HepG2 (cell line): ENCODE data around the gene MYO7B. TPM values are rescaled to one million over a fixed set of nuclear protein-coding genes. Genes with fewer than 3 reads are reported as not detected.

ENCODE experiments used
- ATAC-seq: fragments of 200-7000 bp; cut with Tn5 transposase; 3 replicates; pipeline ENCODE4 v1.9.1; 2020; ENCODE audit warnings: mild to moderate bottlenecking, moderate library complexity
- BruUV-seq: library from RNA; stranded (reverse); fragments of 400-500 nt; replicated peaks from 2 replicates; lab custom pipeline; 2021; lab: Mats Ljungman, UMichigan
- CTCF ChIA-PET: fragments of 300-600 bp; formaldehyde crosslinking; extraction: SDS; loops from one replicate; lab custom pipeline; 2021; ENCODE audit warnings: low total read pairs, inconsistent platforms, low intra/inter-chr PET ratio; lab: Yijun Ruan, JAX
- POLR2A ChIA-PET: fragments of 350-600 bp; sonication (Branson Sonifier 250); formaldehyde crosslinking; loops from one replicate; lab custom pipeline; 2020; ENCODE audit warnings: antibody characterized with exemption, inconsistent platforms; lab: Yijun Ruan, JAX
- DNase-seq: peaks from one replicate; pipeline ENCODE4 v3.0.0-alpha.2; 2015; ENCODE audit warnings: low spot score
- FAIRE-seq: peaks from 3 replicates; lab custom pipeline; 2011; peaks lifted over from hg19 to GRCh38; lab: Jason Lieb, UNC
- H2AFZ ChIP-seq: one replicate; pipeline ENCODE4 v1.6.1; 2011; ENCODE audit warnings: low read length, inconsistent platforms
- H3K27ac ChIP-seq: fragments of 300-600 bp; 3 replicates; pipeline ENCODE4 v1.8.0; 2011; ENCODE audit warnings: mixed run types, mild to moderate bottlenecking, mixed read lengths, low read length, inconsistent platforms; ENCODE audit not compliant: insufficient read depth; ENCODE audit errors: extremely low read length
- H3K27me3 ChIP-seq, 2 experiments: fragments of 200-600 bp in 1 of 2; 2 replicates in 1 of 2; 3 replicates in 1 of 2; pipeline versions ENCODE4 v1.6.0 to v1.8.0; 2011; ENCODE audit warnings: low read length in 2 of 2, mild to moderate bottlenecking in 2 of 2, moderate library complexity in 2 of 2, inconsistent platforms in 1 of 2; ENCODE audit not compliant: insufficient read depth in 2 of 2, control insufficient read depth in 1 of 2
- H3K36me3 ChIP-seq, 2 experiments: fragments of 200-600 bp in 1 of 2; replicated peaks in 1 of 2; 2 replicates in 1 of 2; 3 replicates in 1 of 2; pipeline versions ENCODE4 v1.5.1 to v1.8.0; 2011; ENCODE audit warnings: low read length in 2 of 2, inconsistent platforms in 1 of 2; ENCODE audit not compliant: insufficient read depth in 2 of 2, control insufficient read depth in 1 of 2
- H3K4me1 ChIP-seq: 2 replicates; pipeline ENCODE4 v1.5.1; 2012; ENCODE audit warnings: low read length, inconsistent platforms; ENCODE audit not compliant: insufficient read depth
- H3K4me2 ChIP-seq: 2 replicates; pipeline ENCODE4 v1.6.0; 2011; ENCODE audit warnings: low read depth, low read length, inconsistent platforms
- H3K4me3 ChIP-seq, 3 experiments: fragments of 200-600 bp in 1 of 3; sonication (generic), shearing (Covaris generic) in 1 of 3; replicated peaks in 1 of 3; 2 replicates each; pipeline ENCODE4 v1.5.1; 2011 to 2016; ENCODE audit warnings: low read length in 3 of 3, inconsistent platforms in 2 of 3, low read depth in 2 of 3, mild to moderate bottlenecking in 2 of 3, control low read depth in 1 of 3, mixed read lengths in 1 of 3; ENCODE audit not compliant: insufficient read depth in 1 of 3
- H3K79me2 ChIP-seq: one replicate; pipeline ENCODE4 v1.6.1; 2011; ENCODE audit warnings: low read length, inconsistent platforms; ENCODE audit not compliant: insufficient read depth
- H3K9ac ChIP-seq: 2 replicates; pipeline ENCODE4 v1.6.0; 2011; ENCODE audit warnings: mild to moderate bottlenecking, low read depth, low read length, inconsistent platforms; ENCODE audit not compliant: insufficient read depth
- H3K9me3 ChIP-seq: 2 replicates; pipeline ENCODE4 v1.5.1; 2012; ENCODE audit warnings: mild to moderate bottlenecking, low read length
- H4K20me1 ChIP-seq: 2 replicates; pipeline ENCODE4 v1.6.0; 2011; ENCODE audit warnings: inconsistent platforms, mild to moderate bottlenecking, low read length, moderate library complexity; ENCODE audit not compliant: insufficient read depth
- ATRX ChIP-seq: sonication (generic); formaldehyde crosslinking; IDR thresholded peaks from 2 replicates; pipeline ENCODE4 v1.4.0; 2020; ENCODE audit warnings: missing genetic modification reagents, borderline replicate concordance
- PITX1 ChIP-seq: sonication (generic); formaldehyde crosslinking; IDR thresholded peaks from 2 replicates; pipeline ENCODE4 v1.5.1; 2020; ENCODE audit warnings: mild to moderate bottlenecking, missing genetic modification reagents
- XRCC5 ChIP-seq: fragments of 200-400 bp; formaldehyde crosslinking; optimal IDR thresholded peaks from 2 replicates; pipeline ENCODE3; 2017; ENCODE audit warnings: mild to moderate bottlenecking, low read length
- ZNF709 ChIP-seq: sonication (generic); formaldehyde crosslinking; IDR thresholded peaks from 2 replicates; pipeline ENCODE4 v1.5.0; 2020; ENCODE audit warnings: mild to moderate bottlenecking, missing genetic modification reagents
- ZSCAN29 ChIP-seq: sonication (generic); formaldehyde crosslinking; conservative IDR thresholded peaks from 2 replicates; pipeline ENCODE4 v1.4.0; 2020; ENCODE audit warnings: mild to moderate bottlenecking, missing genetic modification reagents
- WGBS: methylation state at CpG from one replicate; pipeline ENCODE4 v1.1.6; 2017; ENCODE audit warnings: low lambda C conversion rate; 5-methylcytosine and 5-hydroxymethylcytosine counted together
- in situ Hi-C: cut with HindIII; loops from 2 replicates; pipeline ENCODE4 v1.10.0; 2017; ENCODE audit warnings: low pct_unique_long_range_greater_than_20kb; ENCODE audit not compliant: extremely low pct_ligation_motif_present
- intact Hi-C: fragments of 100-400 bp; cut with micrococcal nuclease; formaldehyde crosslinking; loops from one replicate; pipeline ENCODE4 v1.10.0; 2022; ENCODE audit not compliant: unreplicated experiment
- polyA plus RNA-seq, 8 experiments: library from polyadenylated mRNA; depleted of rRNA in 3 of 8; stranded (reverse) in 7 of 8; unstranded in 1 of 8; fragments of >200 nt; fragmentation: Illumina TruSeq in 4 of 8; extraction: Trizol in 4 of 8; gene quantifications; 2 replicates each; pipeline versions ENCODE4 v1.2.1 to v1.2.3, GENCODE V29; 2011 to 2016; ENCODE audit warnings: low read depth in 4 of 8, missing spikeins in 1 of 8, mixed read lengths in 1 of 8; ENCODE audit not compliant: insufficient read depth in 1 of 8
- total RNA-seq, 5 experiments: library from RNA; depleted of rRNA; stranded (reverse); fragments of >200 nt; fragmentation: Illumina TruSeq; extraction: Trizol; gene quantifications; 2 replicates each; pipeline ENCODE4 v1.2.3, GENCODE V29; 2016; ENCODE audit warnings: low read depth in 1 of 5
- TF ChIP-seq, protein P1 (sequence below): sonication (generic); formaldehyde crosslinking; IDR thresholded peaks from 2 replicates; pipeline ENCODE4 v1.5.0; 2020; ENCODE audit warnings: missing genetic modification reagents, mild to moderate bottlenecking, borderline replicate concordance
- TF ChIP-seq, protein P2 (sequence below): sonication (generic); formaldehyde crosslinking; IDR thresholded peaks from 2 replicates; pipeline ENCODE4 v1.4.0; 2020; ENCODE audit warnings: mild to moderate bottlenecking, missing genetic modification reagents

The MYO7B gene
- total and polyA plus RNA-seq, 2 of the 13 experiments (the other 11 are each of a cell fraction or from before 2014, with no cell fraction given) = not detected

DNA sequence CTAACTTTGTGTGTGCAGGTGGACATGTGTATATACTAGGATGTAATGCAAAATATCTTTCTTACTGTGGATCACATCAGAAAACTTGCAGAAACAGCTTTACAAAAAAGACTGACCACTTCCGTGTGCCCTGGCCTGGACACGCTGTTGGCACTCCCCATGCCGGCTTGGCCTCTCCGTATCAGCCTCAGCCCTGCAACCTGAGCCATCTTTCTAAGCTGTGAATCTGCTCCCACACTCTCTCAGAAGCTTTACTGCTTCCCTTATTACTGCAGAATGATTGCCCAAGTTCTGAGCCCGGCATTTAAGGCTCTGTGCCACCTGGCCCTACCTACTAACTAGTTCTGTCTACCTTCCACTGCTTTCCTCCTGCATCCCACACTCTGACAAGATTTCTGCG lies 37.8 kb downstream of the MYO7B start:
- H3K79me2 ChIP-seq = no peaks in the 10 kb centered on the region
- in situ Hi-C loops = no loop called here

More for the DNA sequence above, 37.8 kb downstream of the MYO7B start:
- H3K27ac ChIP-seq = no peak overlapping the region
- no peaks in the 10 kb centered on the region for H4K20me1 ChIP-seq
- no peak overlapping the region for H2AFZ ChIP-seq
- H3K9me3 ChIP-seq = no peaks in the 10 kb centered on the region
- no peaks in the 10 kb centered on the region for H3K36me3 ChIP-seq
- ATAC-seq = no peak
- intact Hi-C loops = no loop called here
- H3K4me3 ChIP-seq = no peak overlapping the region
- 62% methylated on average over 6 of the region's 6 CpGs for WGBS
- H3K4me1 ChIP-seq = no peaks in the 10 kb centered on the region
- ChIA-PET CTCF (no interaction called here), POLR2A (no interaction called here)
- H3K4me2 ChIP-seq = no peak overlapping the region
- no peak overlapping the region for H3K9ac ChIP-seq
- no peak for FAIRE-seq
- TF ChIP-seq ZSCAN29 (CRISPR knock-in tag) (no peak), ZNF709 (CRISPR knock-in tag) (no peak), XRCC5 (no peak), ATRX (CRISPR knock-in tag) (no peak), PITX1 (no peak)
- TF ChIP-seq, protein P1, sequence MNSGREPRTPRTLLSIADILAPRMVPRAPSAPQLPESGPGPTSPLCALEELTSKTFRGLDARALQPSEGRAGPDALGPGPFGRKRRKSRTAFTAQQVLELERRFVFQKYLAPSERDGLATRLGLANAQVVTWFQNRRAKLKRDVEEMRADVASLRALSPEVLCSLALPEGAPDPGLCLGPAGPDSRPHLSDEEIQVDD (CRISPR knock-in tag) = no peak
- TF ChIP-seq, protein P2, sequence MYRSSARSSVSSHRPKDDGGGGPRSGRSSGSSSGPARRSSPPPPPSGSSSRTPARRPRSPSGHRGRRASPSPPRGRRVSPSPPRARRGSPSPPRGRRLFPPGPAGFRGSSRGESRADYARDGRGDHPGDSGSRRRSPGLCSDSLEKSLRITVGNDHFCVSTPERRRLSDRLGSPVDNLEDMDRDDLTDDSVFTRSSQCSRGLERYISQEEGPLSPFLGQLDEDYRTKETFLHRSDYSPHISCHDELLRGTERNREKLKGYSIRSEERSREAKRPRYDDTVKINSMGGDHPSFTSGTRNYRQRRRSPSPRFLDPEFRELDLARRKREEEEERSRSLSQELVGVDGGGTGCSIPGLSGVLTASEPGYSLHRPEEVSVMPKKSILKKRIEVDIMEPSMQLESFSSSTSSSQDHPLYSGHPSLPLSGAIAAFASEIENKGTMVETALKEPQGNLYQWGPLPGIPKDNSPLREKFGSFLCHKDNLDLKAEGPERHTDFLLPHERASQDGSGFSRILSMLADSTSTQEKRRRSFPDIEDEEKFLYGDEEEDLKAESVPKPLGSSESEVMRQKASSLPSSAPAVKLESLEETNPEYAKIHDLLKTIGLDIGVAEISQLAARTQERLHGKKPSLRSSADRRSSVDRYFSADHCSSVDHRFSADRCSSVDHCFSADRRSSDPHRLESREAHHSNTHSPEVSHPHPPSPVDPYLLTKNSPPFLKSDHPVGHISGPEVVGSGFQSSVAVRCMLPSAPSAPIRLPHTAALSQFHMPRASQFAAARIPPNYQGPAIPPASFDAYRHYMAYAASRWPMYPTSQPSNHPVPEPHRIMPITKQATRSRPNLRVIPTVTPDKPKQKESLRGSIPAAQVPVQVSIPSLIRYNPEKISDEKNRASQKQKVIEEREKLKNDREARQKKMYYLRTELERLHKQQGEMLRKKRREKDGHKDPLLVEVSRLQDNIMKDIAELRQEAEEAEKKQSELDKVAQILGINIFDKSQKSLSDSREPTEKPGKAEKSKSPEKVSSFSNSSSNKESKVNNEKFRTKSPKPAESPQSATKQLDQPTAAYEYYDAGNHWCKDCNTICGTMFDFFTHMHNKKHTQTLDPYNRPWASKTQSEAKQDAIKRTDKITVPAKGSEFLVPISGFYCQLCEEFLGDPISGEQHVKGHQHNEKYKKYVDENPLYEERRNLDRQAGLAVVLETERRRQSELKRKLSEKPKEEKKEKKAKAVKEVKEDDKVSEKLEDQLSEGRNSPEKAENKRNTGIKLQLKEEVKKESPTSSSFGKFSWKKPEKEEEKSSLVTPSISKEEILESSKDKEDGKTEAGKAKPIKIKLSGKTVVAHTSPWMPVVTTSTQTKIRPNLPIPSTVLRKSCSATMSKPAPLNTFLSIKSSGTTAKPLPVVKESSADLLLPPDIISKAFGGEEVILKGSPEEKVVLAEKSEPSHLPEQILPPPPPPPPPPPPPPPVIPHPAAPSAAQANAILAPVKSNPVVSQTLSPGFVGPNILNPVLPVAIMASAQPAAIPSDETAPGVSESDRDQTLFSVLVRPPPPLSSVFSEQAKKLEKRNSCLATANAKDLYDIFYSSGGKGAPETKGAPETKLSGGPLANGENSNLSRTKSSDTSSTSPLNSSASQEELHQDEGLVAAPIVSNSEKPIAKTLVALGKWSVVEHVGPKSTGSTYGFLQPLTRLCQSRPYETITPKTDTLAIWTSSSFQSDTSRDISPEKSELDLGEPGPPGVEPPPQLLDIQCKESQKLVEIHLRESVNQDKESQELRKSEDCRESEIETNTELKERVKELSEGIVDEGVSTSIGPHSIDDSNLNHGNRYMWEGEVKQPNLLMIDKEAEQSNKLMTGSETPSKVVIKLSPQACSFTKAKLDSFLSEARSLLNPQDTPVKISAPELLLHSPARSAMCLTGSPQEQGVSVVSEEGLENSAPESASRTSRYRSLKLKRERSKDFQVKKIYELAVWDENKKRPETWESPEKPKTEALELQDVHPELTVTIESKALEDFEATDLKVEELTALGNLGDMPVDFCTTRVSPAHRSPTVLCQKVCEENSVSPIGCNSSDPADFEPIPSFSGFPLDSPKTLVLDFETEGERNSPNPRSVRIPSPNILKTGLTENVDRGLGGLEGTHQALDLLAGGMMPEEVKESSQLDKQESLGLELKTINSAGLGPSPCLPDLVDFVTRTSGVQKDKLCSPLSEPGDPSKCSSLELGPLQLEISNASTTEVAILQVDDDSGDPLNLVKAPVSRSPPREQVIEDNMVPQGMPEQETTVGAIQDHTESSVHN (CRISPR knock-in tag) = no peak
- no peak for DNase-seq
- peaks cover 2 to 84% of the 10 kb centered on the region in 2 experiments for H3K27me3 ChIP-seq
- BruUV-seq = no TSS peak
